Fibroblast of upper back skin (primary cell): ENCODE results near the gene PDZD2.
"Not testable (repeated sequence)": the region's sequence is repeated elsewhere in the genome, so short reads cannot be mapped to it uniquely, and the experiment has no call there.

ENCODE experiments used
- DNase-seq: peaks from one replicate; pipeline ENCODE4 v3.0.0-alpha.2; 2013

PDZD2 gene

GRCh38 chr5:31639481-31640411 is 815 bp downstream of the PDZD2 start:
- no peak for DNase-seq

DNA sequence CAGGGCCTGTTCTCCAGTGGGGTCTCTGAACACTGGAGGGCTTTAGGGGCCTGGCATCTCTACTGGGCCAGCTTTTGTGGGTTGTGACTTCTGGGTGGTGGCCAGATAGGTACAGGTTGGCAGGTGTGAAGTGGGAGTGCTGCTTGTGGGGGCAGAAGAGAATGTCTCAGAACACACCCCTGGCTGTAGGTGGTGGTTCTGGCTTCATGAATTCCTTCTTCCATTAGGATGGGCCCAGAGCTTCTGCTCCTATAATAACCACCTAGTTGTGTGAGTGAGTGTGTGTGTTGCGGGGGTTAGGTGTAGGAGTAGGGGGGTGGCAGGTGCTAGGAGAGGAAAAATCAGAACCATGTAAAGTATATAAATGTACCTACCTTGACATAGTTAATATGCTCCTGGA is 1.6 kb downstream of the PDZD2 start:
- DNase-seq, result no peak

DNA sequence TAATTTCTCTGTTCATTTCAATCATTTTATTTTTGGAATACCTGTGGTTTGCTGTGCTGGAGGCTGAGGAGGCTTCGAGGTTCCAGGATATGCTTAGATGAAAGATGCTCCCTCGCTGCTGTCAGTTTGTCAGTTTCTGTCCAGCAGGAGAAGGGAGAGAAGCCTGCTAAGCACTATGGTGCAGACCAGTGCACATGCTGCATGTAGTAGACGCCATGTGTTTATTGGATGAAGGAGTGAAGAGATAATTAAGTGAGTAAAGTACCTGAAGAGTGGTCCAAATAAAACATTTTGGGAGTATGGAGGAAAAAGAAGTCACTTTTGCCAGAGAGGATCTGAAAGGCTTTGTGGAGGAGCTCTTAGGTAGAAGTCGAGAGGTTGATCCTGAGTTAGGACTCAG is 2.1 kb downstream of the PDZD2 start:
- no peak for DNase-seq

DNA sequence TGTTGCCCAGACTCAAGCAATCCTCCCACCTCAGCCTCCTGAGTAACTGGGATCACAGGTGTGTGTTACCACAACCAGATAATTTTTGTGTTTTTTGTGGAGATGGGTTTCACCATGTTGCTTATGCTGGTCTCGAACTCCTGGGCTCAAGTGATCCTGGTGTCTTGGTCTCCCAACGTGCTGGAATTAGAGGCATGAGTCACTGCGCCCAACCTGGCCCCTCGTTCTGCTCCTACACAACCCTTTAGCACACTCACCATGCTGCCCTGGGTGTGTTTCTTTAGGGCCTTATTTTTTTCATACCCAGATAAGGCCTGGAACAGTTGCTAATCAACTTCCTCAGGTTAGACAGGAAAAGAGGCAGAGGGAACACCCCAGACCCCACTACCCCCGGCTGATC is 2.6 kb downstream of the PDZD2 start:
- no peak for DNase-seq

DNA sequence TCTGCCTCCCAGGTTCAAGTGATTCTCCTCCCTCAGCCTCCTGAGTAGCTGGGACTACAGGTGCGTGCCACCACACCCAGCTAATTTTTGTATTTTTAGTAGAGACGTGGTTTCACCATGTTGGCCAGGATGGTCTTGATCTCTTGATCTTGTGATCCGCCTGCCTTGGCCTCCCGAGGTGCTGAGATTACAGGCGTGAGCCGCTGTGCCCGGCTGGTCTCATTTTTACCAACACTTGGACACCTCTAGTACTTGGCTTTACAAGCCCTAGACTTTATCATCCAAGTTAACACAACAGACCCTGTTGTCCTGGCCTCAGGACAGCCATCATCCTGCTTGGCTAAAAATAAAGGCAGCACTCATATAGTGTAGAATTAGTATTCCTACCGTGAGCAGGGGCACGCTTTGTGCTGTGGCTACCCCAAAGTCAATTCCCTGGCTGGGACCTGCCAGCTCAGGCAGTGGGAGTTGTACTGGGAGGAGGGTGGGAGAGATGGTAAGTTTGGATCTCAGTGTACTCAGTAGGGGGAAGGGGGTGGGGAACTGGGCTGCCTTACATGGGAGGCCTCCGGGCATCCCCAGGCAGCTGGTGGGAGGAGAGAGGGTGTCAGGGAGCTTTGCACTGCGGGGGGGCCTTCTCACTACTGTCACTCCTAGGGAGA is 6.6 kb downstream of the PDZD2 start:
- DNase-seq, result no peak

DNA sequence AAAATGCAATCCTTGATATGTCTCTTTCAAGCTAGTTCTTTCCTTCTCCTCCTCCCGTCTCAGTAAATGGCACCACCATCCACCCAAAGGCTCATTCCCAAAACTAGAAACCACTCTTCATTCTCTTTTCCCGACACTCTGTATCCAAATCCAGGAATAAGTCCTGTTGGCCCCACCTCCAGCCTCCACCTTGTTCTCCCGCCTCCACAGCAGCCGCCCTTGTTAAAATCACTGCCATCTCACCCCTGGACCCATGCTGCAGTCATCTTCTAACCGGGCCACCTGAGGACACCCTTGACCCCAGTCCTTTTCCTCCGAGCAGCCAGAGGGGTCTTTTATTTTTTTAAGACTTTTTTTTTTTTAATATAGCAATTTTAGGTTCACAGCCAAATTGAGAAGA is 9.4 kb downstream of the PDZD2 start:
- DNase-seq, result no peak

DNA sequence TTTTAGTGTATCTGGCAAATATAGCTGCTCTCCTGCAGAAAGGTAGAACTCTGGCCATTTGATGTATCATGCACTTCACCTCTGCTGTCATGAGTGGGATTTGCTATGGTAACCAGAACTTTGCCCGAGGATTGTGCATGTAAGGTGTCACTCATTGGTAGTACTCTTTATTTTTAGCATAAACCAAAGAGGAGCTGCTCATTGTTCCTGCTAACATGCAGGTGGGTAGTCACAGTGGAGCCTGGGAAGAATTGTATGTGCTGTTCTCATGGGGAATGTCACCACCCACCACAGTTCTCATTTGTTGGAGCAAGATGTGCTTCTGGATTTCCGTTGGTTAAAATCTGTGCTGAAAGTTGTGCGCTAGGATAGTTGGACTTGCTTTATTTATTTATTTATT is 12.3 kb downstream of the PDZD2 start:
- DNase-seq, result no peak

DNA sequence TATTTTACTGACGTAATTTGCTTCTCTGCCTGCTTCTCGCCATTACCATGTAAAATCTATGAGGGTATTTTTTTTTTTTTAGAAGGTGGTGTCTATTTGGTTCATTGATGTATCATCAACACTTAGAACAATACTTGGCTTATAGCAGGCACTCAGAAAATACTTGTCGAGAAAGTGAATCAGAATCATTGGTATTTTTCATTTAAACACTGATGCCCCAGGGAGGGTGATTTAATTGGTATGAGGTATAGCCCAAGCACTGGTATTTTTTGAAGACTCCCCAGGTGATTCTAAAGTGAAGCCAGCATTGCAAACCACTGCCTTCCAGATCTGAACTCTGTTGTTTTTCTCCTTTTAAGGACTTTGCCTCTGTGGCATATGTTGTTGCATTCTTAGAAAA is 16.6 kb downstream of the PDZD2 start:
- DNase-seq, result no peak

DNA sequence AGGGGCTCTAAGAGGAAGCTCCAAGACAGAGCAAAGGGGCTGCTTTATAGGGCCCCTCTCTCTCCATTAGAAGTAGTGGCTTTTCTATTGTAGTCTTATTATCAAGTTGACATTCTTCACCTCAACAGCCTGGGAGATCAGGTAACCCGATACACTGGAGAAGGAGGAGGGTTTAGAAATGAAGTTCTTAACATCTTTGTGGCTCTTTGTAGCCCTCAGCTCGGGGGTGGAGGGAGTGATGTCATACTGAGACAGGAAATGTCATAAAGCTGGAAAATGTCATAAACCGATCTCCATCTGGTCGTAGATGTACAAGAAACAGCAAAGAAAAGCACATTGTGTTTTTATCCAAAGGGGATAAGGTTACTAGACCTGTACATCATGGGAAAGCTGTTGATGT is 17.9 kb downstream of the PDZD2 start:
- no peak for DNase-seq

- DNase-seq, result no peak
Measured at GRCh38 chr5:31657315-31657979, 18.5 kb downstream of the PDZD2 start.

- DNase-seq, result no peak
Measured at GRCh38 chr5:31661257-31661656, 22.3 kb downstream of the PDZD2 start.

- DNase-seq, result peak; percentile 79
Measured at GRCh38 chr5:31663519-31663918, 24.6 kb downstream of the PDZD2 start.

GRCh38 chr5:31664566-31664965 is 25.6 kb downstream of the PDZD2 start:
- peak; percentile 3 for DNase-seq

DNA sequence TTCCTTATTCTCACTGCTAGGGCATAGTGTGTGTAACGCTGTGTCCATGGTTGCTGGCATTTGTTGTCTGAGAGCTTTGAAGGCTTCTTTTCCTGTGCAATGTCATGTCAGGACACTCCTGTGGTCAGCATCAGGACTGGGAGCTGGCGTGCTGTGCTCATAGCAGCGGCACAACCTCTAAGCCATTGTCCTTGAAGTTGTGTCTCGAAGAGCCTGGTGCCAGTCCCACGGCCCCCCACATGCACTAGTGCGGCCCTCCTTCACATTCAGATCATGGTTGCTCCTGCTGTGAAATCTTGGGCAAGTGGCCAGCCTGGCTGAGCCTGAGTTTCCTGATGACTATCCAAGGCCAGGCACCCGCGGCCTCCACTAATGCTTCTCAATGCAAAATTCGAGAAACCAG is 32.4 kb downstream of the PDZD2 start:
- DNase-seq, result no peak

DNA sequence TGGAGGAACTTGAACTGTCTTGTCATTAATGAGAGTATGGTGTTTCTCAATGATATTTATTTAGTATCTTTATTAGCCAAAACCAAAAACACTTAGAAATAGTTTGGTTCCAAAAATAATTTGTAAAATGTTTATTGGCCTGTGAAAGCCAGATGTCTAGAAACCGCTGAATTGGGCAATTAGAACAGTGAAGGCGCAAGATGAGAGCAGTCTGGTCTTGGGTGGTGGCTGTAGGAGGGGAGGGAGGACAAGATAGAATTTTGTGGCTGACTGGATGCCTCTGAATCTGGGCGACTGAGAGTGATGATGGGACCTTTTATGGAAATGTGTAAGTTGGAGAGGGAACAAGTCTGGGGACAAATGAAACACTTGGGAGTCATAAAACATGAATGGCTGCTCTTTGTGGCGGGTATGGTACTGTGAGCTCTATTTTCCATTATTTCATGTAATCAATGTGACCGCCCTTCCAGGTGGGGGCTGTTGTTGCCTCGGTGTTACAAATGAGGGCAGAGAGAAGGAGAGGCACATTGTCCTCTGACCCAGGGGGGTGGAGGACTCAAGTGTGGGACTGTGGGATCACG is 35.5 kb downstream of the PDZD2 start:
- DNase-seq, result no peak

GRCh38 chr5:31675472-31675871 is 36.5 kb downstream of the PDZD2 start:
- DNase-seq, result no peak

DNA sequence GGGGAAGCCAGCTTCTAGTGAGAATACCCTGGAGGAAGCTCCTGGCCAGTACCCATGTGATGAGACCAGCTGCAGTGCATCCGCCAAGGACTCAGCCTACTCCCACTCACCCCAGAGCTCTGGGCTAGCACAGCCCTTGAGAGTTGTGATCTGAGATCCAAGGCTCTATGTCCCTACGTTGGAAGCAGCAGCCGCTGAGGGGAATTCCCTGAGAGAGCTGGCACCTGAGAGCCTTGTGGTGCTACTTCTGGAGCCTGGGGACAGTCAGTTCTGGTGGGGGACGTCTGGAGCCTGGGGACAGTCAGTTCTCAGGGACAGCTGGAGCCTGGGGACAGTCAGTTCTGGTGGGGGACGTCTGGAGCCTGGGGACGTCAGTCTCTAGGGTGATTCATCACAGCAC is 39.2 kb downstream of the PDZD2 start:
- no peak for DNase-seq

GRCh38 chr5:31680528-31680927 is 41.6 kb downstream of the PDZD2 start:
- no peak for DNase-seq

DNA sequence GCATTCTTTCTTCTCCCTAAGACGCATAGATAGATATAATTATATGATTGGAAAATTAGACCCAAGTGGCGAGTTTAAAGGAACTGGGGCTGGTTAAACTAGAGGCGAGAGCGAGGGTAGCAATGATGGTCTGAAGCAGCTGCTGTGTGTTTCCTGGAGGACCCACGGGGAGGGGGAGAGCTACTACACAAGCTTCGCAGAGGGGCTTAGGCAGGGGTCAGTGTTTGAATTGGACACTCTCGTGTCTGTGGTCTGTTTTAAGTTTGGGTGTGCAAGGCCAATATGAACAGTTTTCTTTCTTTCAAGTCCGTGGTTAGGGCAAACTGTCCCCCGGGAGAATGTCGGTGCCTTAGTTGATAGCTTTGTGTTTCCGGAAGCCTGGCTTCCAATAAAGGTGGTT is 43.1 kb downstream of the PDZD2 start:
- no peak for DNase-seq

DNA sequence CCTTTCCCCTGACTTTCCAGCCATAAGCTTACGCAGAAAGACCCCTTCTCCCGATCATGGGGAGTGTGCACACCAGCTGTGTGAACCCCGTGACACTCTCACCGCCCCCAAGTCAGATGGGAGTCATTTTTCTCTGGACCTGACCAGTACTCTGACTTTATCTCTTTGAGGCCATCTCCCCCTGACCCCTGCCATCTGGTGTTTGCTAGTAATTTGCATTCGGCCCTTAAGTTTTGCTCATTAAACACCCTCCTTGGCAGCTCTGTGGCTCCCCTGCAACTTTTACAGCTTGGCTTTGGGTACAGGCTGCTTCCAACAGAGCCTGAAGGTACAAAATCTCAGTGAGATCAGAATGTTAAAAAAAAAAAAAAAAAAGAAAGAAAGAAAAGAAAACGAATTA is 43.9 kb downstream of the PDZD2 start:
- DNase-seq, result no peak

- DNase-seq, result no peak
Measured at GRCh38 chr5:31688515-31689092, 49.7 kb downstream of the PDZD2 start.

GRCh38 chr5:31691408-31691807 is 52.5 kb downstream of the PDZD2 start:
- DNase-seq, result not testable (repeated sequence)

GRCh38 chr5:31692561-31693221 is 53.8 kb downstream of the PDZD2 start:
- no peak for DNase-seq
